GM12891 (cell line): ENCODE measurements around the gene GRIN2C.

Experiments used
- PAX5 ChIP-seq: IDR thresholded peaks from 2 replicates; pipeline ENCODE4 v1.6.1; 2011; ENCODE audit warnings: low read length, moderate library complexity, mild to moderate bottlenecking; ENCODE audit not compliant: insufficient read depth, severe bottlenecking
- POLR2A ChIP-seq: IDR thresholded peaks from 2 replicates; pipeline ENCODE4 v1.6.1; 2011; ENCODE audit warnings: low read depth, low read length, control low read depth
- POLR2AphosphoS5 ChIP-seq: IDR thresholded peaks from 2 replicates; pipeline ENCODE4 v1.6.1; 2011; ENCODE audit warnings: low read depth, low read length, control low read depth
- POU2F2 ChIP-seq: IDR thresholded peaks from 2 replicates; pipeline ENCODE4 v1.6.1; 2011; ENCODE audit warnings: low read depth, mild to moderate bottlenecking, control low read depth, low read length, moderate library complexity
- TAF1 ChIP-seq: IDR thresholded peaks from 2 replicates; pipeline ENCODE4 v1.6.1; 2011; ENCODE audit warnings: low read depth, low read length, control low read depth

DNA sequence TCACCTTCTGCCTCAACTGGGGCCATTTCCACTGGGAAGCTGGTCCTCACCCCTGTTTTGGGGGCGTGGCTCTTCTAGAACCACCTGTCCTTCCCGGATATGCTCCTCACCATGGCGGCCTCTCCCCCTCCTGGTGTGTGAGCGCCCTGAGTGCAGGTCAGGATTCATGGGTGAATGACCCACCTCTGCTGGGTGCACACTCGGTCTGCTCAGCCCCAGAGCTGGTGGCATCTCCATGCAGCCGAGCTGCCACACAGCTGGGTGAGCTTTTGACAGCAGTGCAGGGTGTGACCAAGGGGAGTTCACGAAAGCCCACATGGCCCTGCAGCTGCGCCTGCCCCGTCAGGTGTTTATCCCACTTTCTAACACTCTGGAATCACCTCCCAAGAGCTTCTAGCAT, 27.3 kb downstream of the GRIN2C start:
- TF ChIP-seq PAX5 (no peak), POLR2A (no peak), POLR2AphosphoS5 (no peak), TAF1 (no peak), POU2F2 (no peak)
